D721Med (cell line): ENCODE results near the gene CCDC177.
A peak's percentile ranks its signal among the peaks of the same experiment; 100 is the strongest.

ENCODE experiments used
- DNase-seq: peaks from one replicate; pipeline ENCODE4 v3.0.0; 2011; ENCODE audit warnings: low spot score; ENCODE audit not compliant: insufficient read length
- FAIRE-seq: peaks from 2 replicates; lab custom pipeline; 2011; peaks lifted over from hg19 to GRCh38; lab: Jason Lieb, UNC
- CTCF ChIP-seq: IDR thresholded peaks from 2 replicates; pipeline ENCODE4 v1.5.1; 2012; ENCODE audit warnings: mild to moderate bottlenecking, control low read depth; ENCODE audit not compliant: insufficient read depth; ENCODE audit errors: missing control alignments

Gene CCDC177

DNA sequence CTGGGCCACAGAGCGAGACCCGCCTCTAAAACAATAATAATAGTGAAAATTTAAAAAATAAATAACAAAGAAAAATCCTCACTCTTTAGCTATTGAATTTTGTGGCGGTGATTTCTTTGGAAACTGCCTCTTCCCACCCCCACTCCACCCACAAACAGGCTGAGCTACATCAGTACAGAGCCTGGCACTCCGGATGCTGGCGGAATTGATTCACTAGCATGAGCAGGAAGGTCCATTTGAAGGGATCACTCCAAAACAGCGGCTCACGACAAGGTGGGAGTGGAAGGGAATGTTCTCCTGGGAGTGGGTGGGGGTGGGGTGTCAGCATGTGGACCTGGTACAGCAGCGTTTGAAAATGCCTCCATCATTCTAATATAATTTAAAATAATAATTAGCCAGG, 26.1 kb downstream of the CCDC177 start:
- TF ChIP-seq CTCF = no peak
- DNase-seq (no peak), FAIRE-seq (no peak)

DNA sequence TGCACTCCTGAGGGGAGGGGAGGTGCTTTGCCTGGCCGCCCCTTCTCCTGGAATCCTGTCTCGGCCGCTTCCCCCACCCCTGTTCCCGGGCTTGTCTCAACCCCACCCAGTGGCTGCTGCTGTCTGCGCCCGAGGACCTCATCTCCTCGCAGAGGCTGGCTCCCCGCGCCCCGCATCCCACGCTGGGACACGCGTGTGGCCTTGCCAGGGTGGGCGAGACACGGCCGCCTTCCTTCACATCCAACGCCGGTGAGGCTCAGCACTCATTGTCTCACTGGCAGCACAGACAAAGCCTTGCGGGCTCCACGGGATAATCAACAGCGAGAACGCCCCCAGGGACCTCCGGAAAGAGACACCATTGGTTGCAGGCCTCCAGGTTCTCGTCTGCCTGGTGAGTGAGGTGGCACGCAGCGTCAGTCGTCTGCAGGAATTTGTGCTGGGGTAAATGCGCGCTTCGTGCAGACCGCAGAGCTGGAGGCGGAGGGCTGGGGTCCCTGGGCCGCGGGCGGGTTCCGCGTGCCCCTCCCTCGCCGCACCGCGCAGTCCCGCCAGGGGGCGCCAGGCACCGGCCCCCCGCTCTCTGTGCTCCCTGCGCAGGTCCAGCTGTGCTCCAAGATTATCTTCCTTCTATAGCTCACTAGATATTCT, 26.8 kb downstream of the CCDC177 start:
- TF ChIP-seq CTCF = peak; percentile 53
- no peak for FAIRE-seq

GRCh38 chr14:69543341-69544115, 31.1 kb downstream of the CCDC177 start:
- TF ChIP-seq CTCF = no peak
- no peak for DNase-seq
- no peak for FAIRE-seq

More for the DNA sequence above, 26.8 kb downstream of the CCDC177 start:
- peak; percentile 68 for DNase-seq

GRCh38 chr14:69542311-69542710, 32.4 kb downstream of the CCDC177 start:
- TF ChIP-seq CTCF = no peak
- DNase-seq (no peak), FAIRE-seq (no peak)

- DNase-seq = no peak
- TF ChIP-seq CTCF = no peak
- FAIRE-seq = no peak
Measured at GRCh38 chr14:69540654-69541335, 33.9 kb downstream of the CCDC177 start.

DNA sequence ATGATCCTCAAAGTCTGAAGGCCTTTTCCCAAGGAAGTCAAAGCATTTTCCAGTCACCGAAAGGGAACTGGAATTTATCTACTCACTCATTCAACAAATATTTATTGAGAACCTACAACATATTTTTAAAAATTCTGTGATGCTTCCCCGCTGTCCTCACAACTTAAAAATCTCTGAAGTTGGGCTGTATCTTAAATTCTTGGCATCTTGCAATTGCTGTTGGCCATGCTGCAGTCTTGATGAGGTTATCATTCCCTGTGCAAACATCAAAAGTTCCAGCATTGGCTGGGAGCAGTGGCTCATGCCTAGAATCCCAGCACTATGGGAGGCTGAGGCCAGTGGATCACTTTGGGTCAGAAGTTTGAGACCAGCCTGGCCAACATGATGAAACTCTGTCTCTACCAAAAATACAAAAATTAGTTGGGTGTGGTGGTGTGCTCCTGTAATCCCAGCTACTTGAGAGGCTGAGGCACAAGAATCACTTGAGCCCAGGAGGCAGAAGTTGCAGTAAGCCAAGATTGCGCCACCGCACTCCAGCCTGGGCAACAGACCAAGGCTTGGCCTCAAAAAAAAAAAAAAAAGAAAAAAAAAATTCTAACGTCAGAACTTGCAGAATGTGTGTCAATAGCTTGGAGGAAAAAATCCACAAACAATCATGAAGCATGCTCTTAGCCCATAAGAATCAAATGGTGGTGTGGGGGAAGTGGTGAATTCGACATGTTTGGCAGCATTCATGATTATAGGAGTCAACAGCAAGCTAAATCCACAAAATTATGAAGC, 34.9 kb downstream of the CCDC177 start:
- TF ChIP-seq CTCF = no peak
- no peak for DNase-seq
- no peak for FAIRE-seq
